22Rv1 (cell line): Measurements from ENCODE around the gene TNFRSF19.

ENCODE experiments used
- ZFX ChIP-seq: fragments of 450-650 bp; IDR thresholded peaks from 2 replicates; pipeline ENCODE4 v1.6.1; 2017; ENCODE audit warnings: antibody characterized with exemption, borderline replicate concordance
- TF ChIP-seq, protein P1 (sequence below): fragments of 450-650 bp; IDR thresholded peaks from 2 replicates; pipeline ENCODE4 v1.5.1; 2017; ENCODE audit warnings: mild to moderate bottlenecking

DNA sequence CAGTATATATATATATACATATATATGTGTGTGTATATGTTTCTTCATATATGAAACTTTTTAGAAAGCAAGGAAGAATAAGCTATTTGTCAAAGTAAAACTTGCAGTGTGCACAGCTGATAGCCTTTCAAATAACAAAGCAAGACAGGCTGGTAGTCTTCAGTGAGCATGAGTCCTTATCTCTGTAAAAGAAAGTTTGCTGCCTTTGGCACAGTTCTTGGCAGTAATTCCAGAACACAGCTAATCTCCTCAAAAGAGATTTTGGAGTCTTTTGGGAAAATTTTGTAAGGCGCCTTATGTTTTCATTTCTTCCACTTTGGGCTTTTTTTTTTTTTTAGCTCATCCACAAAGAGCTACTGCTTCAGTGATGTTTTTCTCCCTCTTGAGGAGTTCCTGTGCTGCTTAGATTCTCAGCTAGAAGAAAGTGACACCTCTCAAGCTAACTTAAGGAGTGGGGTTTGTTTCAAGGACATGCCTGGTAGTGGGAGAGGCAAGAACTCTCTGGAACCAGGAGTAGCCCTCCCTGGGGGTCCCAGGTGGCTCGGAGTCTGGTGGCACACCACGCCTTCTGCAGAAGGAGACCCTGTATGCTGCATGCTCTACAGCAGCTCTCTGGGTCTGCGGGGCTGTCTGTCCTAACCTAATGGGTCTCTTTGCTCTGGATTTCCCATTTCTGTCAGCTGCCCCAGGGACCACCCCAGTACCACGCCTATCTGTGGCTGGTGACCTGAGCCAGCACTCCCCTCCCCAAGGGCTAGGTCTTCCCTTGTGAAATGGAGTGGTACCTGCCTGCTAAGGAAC is 58.8 kb downstream of the TNFRSF19 start:
- TF ChIP-seq, protein P1, sequence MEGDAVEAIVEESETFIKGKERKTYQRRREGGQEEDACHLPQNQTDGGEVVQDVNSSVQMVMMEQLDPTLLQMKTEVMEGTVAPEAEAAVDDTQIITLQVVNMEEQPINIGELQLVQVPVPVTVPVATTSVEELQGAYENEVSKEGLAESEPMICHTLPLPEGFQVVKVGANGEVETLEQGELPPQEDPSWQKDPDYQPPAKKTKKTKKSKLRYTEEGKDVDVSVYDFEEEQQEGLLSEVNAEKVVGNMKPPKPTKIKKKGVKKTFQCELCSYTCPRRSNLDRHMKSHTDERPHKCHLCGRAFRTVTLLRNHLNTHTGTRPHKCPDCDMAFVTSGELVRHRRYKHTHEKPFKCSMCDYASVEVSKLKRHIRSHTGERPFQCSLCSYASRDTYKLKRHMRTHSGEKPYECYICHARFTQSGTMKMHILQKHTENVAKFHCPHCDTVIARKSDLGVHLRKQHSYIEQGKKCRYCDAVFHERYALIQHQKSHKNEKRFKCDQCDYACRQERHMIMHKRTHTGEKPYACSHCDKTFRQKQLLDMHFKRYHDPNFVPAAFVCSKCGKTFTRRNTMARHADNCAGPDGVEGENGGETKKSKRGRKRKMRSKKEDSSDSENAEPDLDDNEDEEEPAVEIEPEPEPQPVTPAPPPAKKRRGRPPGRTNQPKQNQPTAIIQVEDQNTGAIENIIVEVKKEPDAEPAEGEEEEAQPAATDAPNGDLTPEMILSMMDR, result no peak
- TF ChIP-seq ZFX, result no peak
